ENCODE results near the gene CCDC124. TPM values are rescaled to one million over a fixed set of nuclear protein-coding genes. Genes with fewer than 3 reads are reported as not detected.

The CCDC124 gene
- total RNA-seq, 1 donor from 2014 or later, result 97.3 TPM

Other genes with a start within 250 kb of the CCDC124 start
- 1.2 and 1.4 TPM in 2 replicates for gene UNC13A, start 244.7 kb upstream of the CCDC124 start, total RNA-seq
- gene MAP1S, start 213.5 kb upstream of the CCDC124 start, total RNA-seq, result 72.3 and 82.2 TPM in 2 replicates
- 1.7 and 2.0 TPM in 2 replicates for gene FCHO1, start 181.5 kb upstream of the CCDC124 start, total RNA-seq
- gene B3GNT3, start 137.9 kb upstream of the CCDC124 start, total RNA-seq, result 0.36 TPM in 1 of 2 replicates, not detected in the other
- not detected in 2 replicates for gene INSL3, start 111.5 kb upstream of the CCDC124 start, total RNA-seq
- gene JAK3, start 85.0 kb upstream of the CCDC124 start, total RNA-seq, result 1.00 and 1.8 TPM in 2 replicates
- 1,839 and 1,909 TPM in 2 replicates for gene RPL18A, start 73.1 kb upstream of the CCDC124 start, total RNA-seq
- gene SLC5A5, start 61.1 kb upstream of the CCDC124 start, total RNA-seq, result not detected in 2 replicates
- 1.5 and 1.6 TPM in 2 replicates for gene KCNN1, start 34.1 kb downstream of the CCDC124 start, total RNA-seq
- gene ARRDC2, start 75.2 kb downstream of the CCDC124 start, total RNA-seq, result 2.6 and 2.8 TPM in 2 replicates
- gene IL12RB1, start 153.9 kb downstream of the CCDC124 start, total RNA-seq, result 0.07 TPM in 1 of 2 replicates, not detected in the other
- gene MAST3, start 164.8 kb downstream of the CCDC124 start, total RNA-seq, result 5.5 and 6.3 TPM in 2 replicates
- 58.4 and 60.6 TPM in 2 replicates for gene PIK3R2, start 220.1 kb downstream of the CCDC124 start, total RNA-seq
- gene IFI30, start 240.8 kb downstream of the CCDC124 start, total RNA-seq, result 0.89 and 2.3 TPM in 2 replicates